Measurements from ENCODE around the gene CISTR.

The CISTR gene

DNA sequence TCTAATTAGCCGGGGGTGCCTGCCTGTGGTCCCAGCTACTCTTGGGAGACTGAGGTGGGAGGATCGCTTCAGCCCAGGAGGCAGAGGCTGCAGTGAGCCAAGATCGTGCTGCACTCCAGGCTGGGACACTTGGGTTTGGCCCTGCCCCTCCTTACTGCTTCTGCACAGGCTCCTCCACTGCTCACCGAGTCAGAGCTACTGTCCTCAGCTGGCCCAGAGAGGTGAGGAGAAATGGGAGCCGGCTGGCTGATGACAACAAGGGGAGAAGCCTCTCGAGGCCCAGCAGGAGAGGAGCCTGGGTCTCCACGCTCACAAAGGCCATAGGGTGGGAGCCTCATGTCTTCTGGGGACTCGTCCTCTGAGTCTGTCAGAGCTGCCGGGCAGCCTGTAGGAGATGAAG lies 38.3 kb downstream of the CISTR start:
- no peak for DNase-seq

DNA sequence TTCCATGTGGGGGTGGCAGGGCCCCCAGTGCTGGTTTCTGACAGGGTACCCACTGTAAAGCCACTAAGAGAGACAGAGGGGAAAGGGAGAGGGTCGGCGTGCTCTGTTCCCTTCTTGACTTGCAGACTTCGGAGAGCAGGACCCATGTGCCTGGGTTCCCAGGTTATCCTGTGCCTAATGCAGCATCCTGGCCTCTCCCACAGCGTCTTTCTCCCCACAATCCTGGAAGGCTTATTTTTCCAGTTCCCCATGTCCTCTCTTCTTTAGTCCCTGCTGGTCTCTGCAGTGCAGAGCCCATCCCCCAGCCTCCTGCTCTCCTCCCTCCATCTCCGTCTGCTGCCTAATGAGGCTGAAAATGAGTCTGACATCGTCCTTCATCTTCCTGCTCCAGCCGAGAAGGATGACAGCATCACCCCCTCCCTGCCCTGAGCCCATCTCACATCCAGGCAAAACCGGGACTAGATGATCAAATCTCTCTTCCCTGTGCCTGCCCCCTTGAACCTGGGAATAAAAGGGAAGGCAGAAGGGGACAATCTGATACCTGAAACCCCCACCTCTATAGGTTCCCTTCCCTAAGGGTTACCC lies 39.6 kb downstream of the CISTR start:
- no peak for DNase-seq

DNA sequence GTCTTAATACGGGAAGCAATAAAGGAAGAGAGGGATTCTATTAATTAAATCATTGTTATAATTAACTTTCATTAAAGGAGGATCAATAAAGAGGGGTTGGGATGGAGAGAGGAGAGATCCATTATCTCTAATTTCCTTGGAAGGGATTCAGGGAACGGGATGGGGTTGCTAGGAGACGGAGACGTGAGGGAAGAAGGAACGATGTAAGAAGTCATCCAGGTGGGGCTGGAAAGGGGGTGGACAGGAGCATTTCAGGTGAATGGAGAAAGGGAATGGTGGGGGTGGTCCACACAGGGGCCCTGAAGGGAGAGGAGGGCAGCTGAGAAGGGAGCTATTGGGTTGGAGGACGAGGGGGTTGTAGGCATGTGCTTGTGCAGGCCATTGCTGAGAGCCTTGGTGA lies 41.7 kb downstream of the CISTR start:
- DNase-seq = no peak

DNA sequence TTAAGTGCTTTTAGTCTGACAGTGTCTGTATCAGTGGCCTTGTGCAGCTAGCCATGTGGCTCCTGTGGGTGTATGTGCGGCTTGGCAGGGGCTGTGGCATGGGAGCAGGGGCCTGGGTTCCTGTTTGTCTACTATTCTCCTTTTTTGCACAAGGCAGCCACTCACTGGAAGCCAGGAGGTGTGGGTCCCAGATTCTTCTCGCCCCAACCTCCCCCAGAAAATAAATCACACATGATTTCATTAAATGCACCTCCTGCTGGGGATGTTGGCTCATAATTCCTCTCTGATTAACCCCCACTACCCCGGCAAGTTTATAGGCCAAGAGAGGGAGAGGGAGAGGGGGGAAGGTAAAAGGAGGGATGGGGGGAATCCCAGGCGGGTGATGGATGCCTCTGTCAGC lies 42.1 kb downstream of the CISTR start:
- DNase-seq = no peak

DNA sequence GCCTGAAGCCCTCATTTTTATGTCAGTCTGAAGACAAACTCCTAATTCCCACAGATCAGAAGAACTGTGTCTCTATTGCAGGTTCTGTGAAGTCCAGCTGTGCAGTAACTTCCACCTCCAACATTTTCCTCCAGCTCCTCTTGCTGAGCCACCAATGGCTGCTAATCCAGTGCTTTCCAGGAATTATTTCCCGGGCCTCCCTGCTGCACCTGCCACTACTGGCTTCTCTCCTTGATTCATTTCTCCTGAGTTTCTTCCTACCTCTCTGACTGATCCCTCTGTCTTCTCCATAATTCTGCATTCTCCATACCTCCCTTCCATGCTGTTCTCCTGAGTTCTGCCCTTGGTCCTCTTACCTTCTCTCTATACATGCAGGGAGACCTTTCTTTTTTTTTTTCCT lies 45.7 kb downstream of the CISTR start:
- DNase-seq = no peak

DNA sequence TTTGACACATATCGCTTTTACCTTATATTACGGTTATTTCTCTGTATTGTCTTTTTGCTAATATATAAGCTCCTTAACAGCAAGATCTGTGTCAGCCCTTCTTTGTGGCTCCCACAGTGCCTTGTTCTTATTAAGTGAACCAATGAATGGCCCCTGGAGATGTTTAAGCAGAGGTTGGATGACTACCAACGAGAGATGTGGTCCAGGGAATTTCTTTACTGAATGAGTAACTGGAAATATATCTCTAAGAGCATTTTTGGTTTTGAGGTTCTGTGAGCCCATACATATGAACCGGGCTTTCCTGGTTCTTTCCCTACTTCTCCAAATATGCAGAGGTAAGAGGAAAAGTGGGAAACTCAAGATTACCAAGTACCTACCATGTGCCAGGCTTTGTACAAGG lies 48.0 kb downstream of the CISTR start:
- no peak for DNase-seq

DNA sequence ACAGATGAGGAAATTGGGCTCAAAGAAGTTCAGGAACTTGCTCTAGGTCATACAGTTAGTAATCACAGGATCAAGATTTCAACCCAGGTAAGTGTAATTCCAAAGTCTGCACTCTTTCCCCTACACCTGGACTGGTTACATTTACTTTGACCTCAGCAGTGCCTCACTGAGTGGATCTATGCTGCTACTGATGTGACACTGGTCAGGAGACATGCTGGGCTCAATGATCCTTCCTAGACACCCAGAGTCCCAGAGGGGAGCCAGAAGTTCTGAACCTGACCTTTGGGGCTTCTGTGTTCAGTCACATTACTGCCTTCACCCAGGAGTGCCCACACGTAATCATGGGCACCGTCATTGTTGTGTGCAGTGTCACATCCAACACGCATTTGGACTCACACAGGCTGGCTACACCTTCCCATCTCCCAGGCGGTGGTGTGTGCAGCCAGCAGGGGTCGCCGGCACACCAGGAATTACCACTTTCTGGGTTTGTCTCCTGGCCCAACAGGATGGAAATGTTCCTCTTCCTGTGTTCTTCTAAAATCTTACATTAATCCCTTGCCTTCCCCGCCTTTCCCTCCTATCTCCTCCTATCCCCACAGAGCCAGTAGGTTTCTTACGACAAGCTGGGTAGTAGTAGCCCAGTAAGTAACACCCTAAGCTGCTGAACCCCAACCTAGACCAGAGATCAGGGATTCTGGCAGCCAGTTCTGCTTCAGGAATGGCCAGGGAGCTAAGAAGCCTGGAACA lies 50.1 kb downstream of the CISTR start:
- peak in 1 of 2 experiments; percentile 52 for DNase-seq

DNA sequence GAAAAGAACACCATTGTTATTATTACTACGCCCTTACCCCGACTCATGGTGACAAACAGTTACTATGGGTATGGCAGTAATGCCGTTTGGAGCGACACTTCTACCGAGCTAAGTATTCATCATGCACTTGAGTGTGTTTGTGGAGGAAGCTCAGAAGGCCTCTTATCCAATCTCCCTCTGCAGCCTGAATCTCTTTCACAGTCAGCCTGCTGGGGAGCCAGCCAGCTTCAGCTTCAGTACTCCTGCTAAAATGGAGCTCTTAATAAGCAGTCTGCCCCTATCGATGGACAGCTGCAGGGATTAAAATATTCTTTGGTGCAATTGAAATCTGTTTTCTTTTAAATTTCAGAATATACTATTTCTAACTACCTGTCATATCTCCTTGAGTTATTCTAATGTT lies 51.2 kb downstream of the CISTR start:
- no peak for DNase-seq

DNA sequence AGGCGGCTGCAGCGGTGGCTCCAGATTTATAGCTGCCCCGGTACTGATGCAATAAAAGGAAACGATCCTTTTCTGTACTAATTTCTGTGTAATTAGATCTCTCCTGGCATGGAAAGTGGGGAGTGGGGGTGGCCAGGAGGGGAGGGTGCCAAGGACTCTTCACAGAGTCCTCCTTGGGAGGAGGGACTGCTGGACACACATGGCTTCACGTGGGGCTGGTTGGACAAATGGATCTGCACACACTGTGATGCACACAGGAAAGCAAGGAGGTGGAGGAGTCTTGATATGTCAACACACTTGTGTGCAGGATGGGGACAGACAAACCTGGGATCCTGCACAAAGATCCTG lies 52.1 kb downstream of the CISTR start:
- DNase-seq = no peak

DNA sequence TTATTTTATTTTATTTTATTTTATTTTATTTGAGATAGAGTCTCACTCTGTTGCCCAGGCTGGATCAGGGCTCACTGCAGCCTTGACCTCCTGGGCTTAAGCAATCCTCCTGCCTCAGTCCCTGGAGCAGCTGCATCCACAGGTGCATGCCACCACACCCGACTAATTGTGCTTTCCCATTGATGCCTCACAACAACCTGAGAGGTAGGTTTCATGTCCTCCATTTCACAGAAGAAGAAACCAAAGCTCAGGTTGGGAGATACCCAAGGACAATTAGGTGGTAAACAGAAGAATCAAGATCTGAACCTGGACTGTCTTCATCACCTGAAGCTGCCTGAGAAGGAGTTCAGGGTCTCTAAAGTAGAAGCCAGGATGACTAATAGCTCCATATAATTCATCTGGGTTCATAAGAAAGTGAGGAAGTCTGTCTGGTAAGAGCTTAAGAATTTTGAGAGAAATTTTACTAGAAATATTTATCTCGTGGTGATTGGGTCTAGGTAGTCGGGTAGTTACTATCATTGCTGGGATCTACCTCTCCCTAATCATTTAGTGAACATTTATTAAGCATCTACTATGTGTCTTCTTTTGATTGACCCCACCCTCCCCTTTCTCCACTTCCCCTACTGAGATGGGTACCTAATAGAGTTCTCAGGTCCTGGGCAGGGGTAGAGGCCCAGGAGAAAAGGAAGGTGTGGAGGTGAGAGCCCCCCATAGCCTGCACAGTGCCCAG lies 52.7 kb downstream of the CISTR start:
- DNase-seq = no peak

DNA sequence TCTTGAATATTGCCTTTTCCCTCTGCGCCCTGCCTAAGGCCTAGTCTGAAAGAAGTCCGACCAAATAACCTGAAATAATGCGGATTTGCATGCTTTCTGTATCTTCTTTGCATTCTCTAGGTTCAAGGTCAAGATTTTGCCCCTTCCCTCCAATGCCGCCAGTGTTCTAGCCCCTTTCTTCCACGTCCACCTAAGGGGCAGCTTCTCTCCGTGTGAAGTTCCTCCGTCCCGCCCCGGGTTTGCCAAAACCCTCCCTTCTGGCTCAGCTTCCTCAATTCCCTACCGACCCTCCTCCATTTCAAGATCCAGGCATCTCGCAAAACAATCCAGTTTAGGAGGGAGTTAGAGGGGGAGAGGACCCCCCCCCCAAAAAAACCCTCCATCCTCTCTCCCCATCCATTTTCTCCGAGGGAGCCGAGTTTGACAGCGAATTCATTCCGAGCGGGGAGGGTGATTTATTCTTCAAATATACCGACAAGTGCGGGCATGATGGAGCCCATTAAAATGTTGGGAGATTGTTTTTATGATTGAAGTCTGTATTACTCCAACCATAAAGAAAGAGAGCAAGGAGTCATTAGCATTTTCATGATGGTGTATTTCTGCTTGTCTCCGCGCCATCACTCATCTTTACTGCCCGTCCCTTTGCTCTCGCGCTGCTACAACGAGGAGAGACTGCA lies 55.0 kb downstream of the CISTR start:
- DNase-seq = no peak
